HPDE6-E6E7 (cell line): ENCODE measurements around the gene NTPCR.
A peak's percentile ranks its signal among the peaks of the same experiment; 100 is the strongest.
"Not testable (repeated sequence)": the region's sequence is repeated elsewhere in the genome, so short reads cannot be mapped to it uniquely, and the experiment has no call there.

ENCODE experiments used
- DNase-seq: peaks from one replicate; pipeline ENCODE4 v3.0.0; 2011; ENCODE audit warnings: missing footprints; ENCODE audit errors: extremely low spot score

NTPCR gene

GRCh38 chr1:232927166-232927565 lies 23.2 kb upstream of the NTPCR start:
- not testable (repeated sequence) for DNase-seq

- DNase-seq, result no peak
Measured at GRCh38 chr1:232927830-232928505, 22.4 kb upstream of the NTPCR start.

- DNase-seq, result no peak
Measured at GRCh38 chr1:232932486-232933425, 17.7 kb upstream of the NTPCR start.

- no peak for DNase-seq
Measured at GRCh38 chr1:232936941-232937340, 13.5 kb upstream of the NTPCR start.

- DNase-seq, result no peak
Measured at GRCh38 chr1:232937741-232938375, 12.6 kb upstream of the NTPCR start.

- no peak for DNase-seq
Measured at GRCh38 chr1:232938926-232939325, 11.5 kb upstream of the NTPCR start.

GRCh38 chr1:232939748-232940147 lies 10.7 kb upstream of the NTPCR start:
- no peak for DNase-seq

GRCh38 chr1:232940262-232940661 lies 10.1 kb upstream of the NTPCR start:
- DNase-seq, result no peak

GRCh38 chr1:232942413-232943294 lies 7.8 kb upstream of the NTPCR start:
- DNase-seq, result no peak

- DNase-seq, result no peak
Measured at GRCh38 chr1:232943679-232944252, 6.6 kb upstream of the NTPCR start.

GRCh38 chr1:232944347-232944746 lies 6.1 kb upstream of the NTPCR start:
- no peak for DNase-seq

- no peak for DNase-seq
Measured at GRCh38 chr1:232949636-232950196, 695 bp upstream of the NTPCR start.

GRCh38 chr1:232951180-232951579 lies 769 bp downstream of the NTPCR start:
- no peak for DNase-seq

GRCh38 chr1:232951605-232952004 lies 1.2 kb downstream of the NTPCR start:
- no peak for DNase-seq

GRCh38 chr1:232952514-232953499 lies 2.4 kb downstream of the NTPCR start:
- peak; percentile 89 for DNase-seq

GRCh38 chr1:232954594-232955365 lies 4.4 kb downstream of the NTPCR start:
- no peak for DNase-seq

GRCh38 chr1:232956081-232956480 lies 5.7 kb downstream of the NTPCR start:
- no peak for DNase-seq

- no peak for DNase-seq
Measured at GRCh38 chr1:232958067-232958466, 7.7 kb downstream of the NTPCR start.
